ENCODE data around the gene MGARP.

Gene MGARP

DNA sequence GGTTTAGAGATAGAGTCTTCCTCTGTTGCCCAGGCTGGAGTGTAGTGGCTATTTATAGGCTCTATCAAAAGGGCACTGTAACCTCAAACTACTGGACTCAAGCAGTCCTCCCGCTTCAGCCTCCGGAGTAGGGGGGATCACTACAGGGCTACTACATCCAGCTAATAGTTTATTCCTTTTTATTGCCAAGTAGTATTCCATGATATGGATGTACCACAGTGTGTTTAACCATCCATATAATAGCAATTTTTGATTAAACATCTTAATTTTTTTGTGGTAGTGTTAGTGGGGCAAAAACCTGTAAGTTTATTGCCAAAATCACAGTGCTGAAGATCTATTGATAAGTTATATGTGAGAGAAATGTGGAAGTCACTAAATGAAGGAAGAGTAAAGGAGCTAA is 24.9 kb upstream of the MGARP start:
- Mint-ChIP-seq H3K27ac (peak overlapping the region; percentile 73), H3K4me3 (no peak overlapping the region)
- no peak for ATAC-seq (replicated peaks)

GRCh38 chr4:139301821-139302611 is 22.0 kb upstream of the MGARP start, which contains the start of gene NDUFC1:
NDUFC1 (minus strand) TSS chr4:139302477; CDS start chr4:139295798, 6,679 bp downstream.
- Mint-ChIP-seq H3K27me3 (no peaks in the 10 kb centered on the region), H3K36me3 (peaks cover 18 to 29% of the 10 kb centered on the region in 2 donors), H3K4me1 (peaks cover 17 to 30% of the 10 kb centered on the region in 2 donors), H3K27ac (peak within 1 kb of the TSS; percentile 99), H3K4me3 (peak within 1 kb of the TSS; percentile 98), H3K9me3 (no peaks in the 10 kb centered on the region)
- ATAC-seq (replicated peaks) (peak; percentile 58 to 66), DNase-seq (peak; percentile 64)

More for the DNA sequence above, 24.9 kb upstream of the MGARP start:
- Mint-ChIP-seq H3K36me3 (peaks cover 19 to 39% of the 10 kb centered on the region in 2 donors), H3K9me3 (no peaks in the 10 kb centered on the region), H3K27me3 (no peaks in the 10 kb centered on the region), H3K4me1 (peaks cover 21 to 50% of the 10 kb centered on the region in 2 donors)
- DNase-seq, result no peak

DNA sequence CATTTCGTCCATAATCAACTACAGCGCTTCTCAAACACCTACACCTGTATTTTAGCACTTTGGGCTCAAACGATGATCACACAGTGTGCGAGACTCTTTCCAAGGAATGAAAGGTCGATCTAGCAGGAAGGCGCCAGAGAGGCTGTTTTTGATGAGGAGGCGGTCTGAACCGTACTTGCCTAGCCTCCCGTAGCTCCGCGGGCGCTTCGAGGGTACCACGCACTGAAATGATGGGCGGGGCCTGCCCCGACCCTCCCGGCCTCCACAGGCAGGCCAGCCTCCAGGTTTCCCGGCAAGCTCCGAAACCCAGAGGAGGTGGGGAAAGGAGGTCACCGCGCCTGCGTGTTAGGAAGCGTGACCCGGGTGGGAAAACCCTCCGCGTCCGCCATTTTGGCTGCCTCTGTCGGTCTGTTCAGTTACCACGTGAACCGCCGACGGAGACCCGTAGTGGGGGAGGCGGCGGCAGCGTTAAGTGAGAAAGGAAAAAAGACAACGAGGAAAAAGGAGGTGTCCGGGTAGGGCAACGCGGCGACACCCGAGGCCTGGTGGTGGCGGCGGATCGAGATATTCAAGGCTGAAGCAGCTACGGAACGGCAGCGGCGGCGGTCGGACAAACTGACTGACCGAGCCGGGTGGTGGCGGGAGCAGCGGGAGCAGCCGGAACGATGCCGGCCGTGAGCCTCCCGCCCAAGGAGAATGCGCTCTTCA is 21.2 kb upstream of the MGARP start, which contains the start of gene NAA15:
TSS of gene NAA15 (plus strand) at position 393 of the 708 bp plus-strand sequence. CDS start at position 666, 273 bp downstream.
- no peaks in the 10 kb centered on the region for H3K9me3 Mint-ChIP-seq
- H3K4me3 Mint-ChIP-seq, result peak within 1 kb of the TSS; percentile 98
- peaks cover 18 to 21% of the 10 kb centered on the region in 2 donors for H3K36me3 Mint-ChIP-seq
- H3K27ac Mint-ChIP-seq, result peak within 1 kb of the TSS; percentile 99
- H3K27me3 Mint-ChIP-seq, result no peaks in the 10 kb centered on the region
- DNase-seq (peak; percentile 97), ATAC-seq (replicated peaks) (peak; percentile 90 to 93)
- peaks cover 11 to 23% of the 10 kb centered on the region in 2 donors for H3K4me1 Mint-ChIP-seq

DNA sequence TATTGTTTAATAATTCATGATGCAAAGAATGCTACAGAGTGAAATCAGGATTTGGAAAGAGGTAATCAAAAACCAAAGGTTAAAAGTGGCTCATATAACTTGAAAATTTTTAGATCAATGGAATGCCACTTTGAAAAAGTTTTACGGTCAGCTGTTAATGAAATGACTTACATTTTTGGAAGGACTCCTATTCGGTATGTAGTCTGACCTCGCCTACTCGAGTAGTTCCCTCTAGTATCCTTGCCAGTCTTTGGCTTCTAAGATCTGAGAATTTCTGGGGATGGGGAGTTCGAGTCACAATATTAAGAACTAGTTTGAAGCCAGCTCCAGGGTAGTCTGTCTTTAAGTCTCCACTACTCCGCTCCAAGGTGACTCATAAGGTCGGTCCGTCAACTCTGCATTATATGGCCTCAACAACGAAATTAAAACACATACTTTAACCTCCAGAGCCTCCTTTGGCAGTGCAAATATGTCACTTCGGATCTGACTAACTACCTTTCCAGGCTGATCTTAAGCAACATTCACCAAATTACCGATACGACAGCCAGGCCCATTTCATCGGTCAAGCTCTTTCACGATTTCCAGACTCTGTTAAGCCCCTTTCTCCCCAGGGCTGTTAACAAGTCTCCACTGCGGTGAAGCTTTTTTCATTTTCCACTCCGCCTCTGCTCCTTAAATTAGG is 20.5 kb upstream of the MGARP start:
- Mint-ChIP-seq H3K27me3 (no peaks in the 10 kb centered on the region), H3K36me3 (peaks cover 18 to 20% of the 10 kb centered on the region in 2 donors), H3K4me1 (peaks cover 10 to 27% of the 10 kb centered on the region in 2 donors), H3K4me3 (peak overlapping the region; percentile 98), H3K9me3 (no peaks in the 10 kb centered on the region), H3K27ac (peak overlapping the region; percentile 99)
- ATAC-seq (replicated peaks), result peak; percentile 18 to 26
- no peak for DNase-seq

DNA sequence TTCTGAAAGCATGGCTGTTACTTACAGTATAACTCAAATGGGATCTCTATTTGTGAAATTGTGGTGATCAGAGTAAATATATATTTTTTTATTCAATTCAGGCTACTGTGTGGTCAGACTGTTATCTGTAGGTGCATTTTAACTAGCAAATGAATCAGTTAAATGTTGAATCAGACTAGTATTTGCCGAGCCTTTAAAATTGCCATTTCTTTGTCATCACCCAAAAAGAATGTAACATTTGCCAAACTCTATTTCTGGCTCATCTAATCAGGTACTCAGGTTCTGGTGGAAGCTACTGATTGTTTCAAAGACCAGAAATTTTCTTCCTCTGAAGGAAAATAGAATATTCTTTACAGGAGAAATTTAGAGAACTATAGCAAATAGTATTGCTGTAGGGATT is 19.5 kb upstream of the MGARP start:
- H3K27me3 Mint-ChIP-seq, result no peaks in the 10 kb centered on the region
- no peak for ATAC-seq (replicated peaks)
- H3K27ac Mint-ChIP-seq, result no peak overlapping the region
- H3K4me1 Mint-ChIP-seq, result peaks cover 9 to 19% of the 10 kb centered on the region in 2 donors
- DNase-seq, result no peak
- H3K9me3 Mint-ChIP-seq, result no peaks in the 10 kb centered on the region
- H3K4me3 Mint-ChIP-seq, result no peak overlapping the region
- H3K36me3 Mint-ChIP-seq, result peaks cover 9 to 18% of the 10 kb centered on the region in 2 donors

DNA sequence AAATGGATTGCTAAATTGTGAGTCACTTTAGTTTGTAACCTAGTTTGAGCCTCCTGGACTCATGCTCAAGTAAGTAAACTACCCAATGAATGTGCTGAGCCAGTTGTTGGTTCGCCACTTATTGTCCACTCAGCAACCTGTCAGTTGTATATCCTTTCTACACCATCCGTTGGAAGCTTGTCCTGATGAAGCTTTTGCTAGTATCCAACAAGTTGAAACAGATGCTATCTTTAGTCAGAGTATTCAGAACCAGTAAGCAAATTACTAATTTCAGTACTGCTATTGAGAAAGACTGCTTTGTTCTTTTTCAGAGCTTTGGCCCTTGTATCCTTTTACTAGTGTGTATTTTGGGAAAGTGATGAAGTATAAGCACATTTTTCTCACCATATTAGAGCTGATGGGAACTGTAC is 17.0 kb upstream of the MGARP start:
- DNase-seq, result no peak
- no peak overlapping the region for H3K4me3 Mint-ChIP-seq
- peaks cover 5 to 13% of the 10 kb centered on the region in 2 donors for H3K36me3 Mint-ChIP-seq
- no peaks in the 10 kb centered on the region for H3K27me3 Mint-ChIP-seq
- H3K9me3 Mint-ChIP-seq, result no peaks in the 10 kb centered on the region
- peaks cover 5 to 18% of the 10 kb centered on the region in 2 donors for H3K4me1 Mint-ChIP-seq
- no peak overlapping the region for H3K27ac Mint-ChIP-seq
- no peak for ATAC-seq (replicated peaks)

GRCh38 chr4:139295942-139296299 is 15.9 kb upstream of the MGARP start:
- H3K27ac Mint-ChIP-seq, result peak overlapping the region; percentile 100
- no peaks in the 10 kb centered on the region for H3K9me3 Mint-ChIP-seq
- DNase-seq (no peak), ATAC-seq (replicated peaks) (no peak)
- peaks cover 5 to 18% of the 10 kb centered on the region in 2 donors for H3K4me1 Mint-ChIP-seq
- no peaks in the 10 kb centered on the region for H3K27me3 Mint-ChIP-seq
- H3K4me3 Mint-ChIP-seq, result peak overlapping the region; percentile 95 to 99
- H3K36me3 Mint-ChIP-seq, result peaks cover 0 to 7% of the 10 kb centered on the region in 2 donors

GRCh38 chr4:139295206-139295941 is 15.3 kb upstream of the MGARP start:
- Mint-ChIP-seq H3K4me1 (peaks cover 2 to 12% of the 10 kb centered on the region in 2 donors), H3K27me3 (no peaks in the 10 kb centered on the region), H3K36me3 (peaks cover under 1 to 7% of the 10 kb centered on the region in 2 donors), H3K4me3 (peak overlapping the region; percentile 95 to 99), H3K9me3 (no peaks in the 10 kb centered on the region), H3K27ac (peak overlapping the region; percentile 100)
- DNase-seq (peak; percentile 92), ATAC-seq (replicated peaks) (peak; percentile 94 to 95)

- Mint-ChIP-seq H3K4me1 (no peaks in the 10 kb centered on the region), H3K27me3 (no peaks in the 10 kb centered on the region), H3K36me3 (peaks cover 17 to 21% of the 10 kb centered on the region in 2 donors), H3K27ac (no peak overlapping the region), H3K9me3 (peaks cover 4 to 6% of the 10 kb centered on the region in 2 donors), H3K4me3 (no peak overlapping the region)
- DNase-seq, result no peak
- no peak for ATAC-seq (replicated peaks)
Observed at GRCh38 chr4:139286186-139286698, 6.2 kb upstream of the MGARP start.

- peaks cover 4 to 6% of the 10 kb centered on the region in 2 donors for H3K9me3 Mint-ChIP-seq
- ATAC-seq (replicated peaks) (no peak), DNase-seq (no peak)
- H3K27me3 Mint-ChIP-seq, result peaks cover 23 to 24% of the 10 kb centered on the region in 2 donors
- peaks cover 14% of the 10 kb centered on the region in 2 donors for H3K36me3 Mint-ChIP-seq
- no peak overlapping the region for H3K4me3 Mint-ChIP-seq
- peaks cover 14 to 21% of the 10 kb centered on the region in 2 donors for H3K4me1 Mint-ChIP-seq
- no peak overlapping the region for H3K27ac Mint-ChIP-seq
Observed at GRCh38 chr4:139282721-139283075, 2.7 kb upstream of the MGARP start.

- peaks cover 14 to 21% of the 10 kb centered on the region in 2 donors for H3K4me1 Mint-ChIP-seq
- peaks cover 14% of the 10 kb centered on the region in 2 donors for H3K36me3 Mint-ChIP-seq
- no peak for DNase-seq
- H3K27ac Mint-ChIP-seq, result no peak overlapping the region
- no peak for ATAC-seq (replicated peaks)
- peaks cover 23 to 24% of the 10 kb centered on the region in 2 donors for H3K27me3 Mint-ChIP-seq
- no peak overlapping the region for H3K4me3 Mint-ChIP-seq
- peaks cover 4 to 6% of the 10 kb centered on the region in 2 donors for H3K9me3 Mint-ChIP-seq
Observed at GRCh38 chr4:139282065-139282720, 2.2 kb upstream of the MGARP start.

DNA sequence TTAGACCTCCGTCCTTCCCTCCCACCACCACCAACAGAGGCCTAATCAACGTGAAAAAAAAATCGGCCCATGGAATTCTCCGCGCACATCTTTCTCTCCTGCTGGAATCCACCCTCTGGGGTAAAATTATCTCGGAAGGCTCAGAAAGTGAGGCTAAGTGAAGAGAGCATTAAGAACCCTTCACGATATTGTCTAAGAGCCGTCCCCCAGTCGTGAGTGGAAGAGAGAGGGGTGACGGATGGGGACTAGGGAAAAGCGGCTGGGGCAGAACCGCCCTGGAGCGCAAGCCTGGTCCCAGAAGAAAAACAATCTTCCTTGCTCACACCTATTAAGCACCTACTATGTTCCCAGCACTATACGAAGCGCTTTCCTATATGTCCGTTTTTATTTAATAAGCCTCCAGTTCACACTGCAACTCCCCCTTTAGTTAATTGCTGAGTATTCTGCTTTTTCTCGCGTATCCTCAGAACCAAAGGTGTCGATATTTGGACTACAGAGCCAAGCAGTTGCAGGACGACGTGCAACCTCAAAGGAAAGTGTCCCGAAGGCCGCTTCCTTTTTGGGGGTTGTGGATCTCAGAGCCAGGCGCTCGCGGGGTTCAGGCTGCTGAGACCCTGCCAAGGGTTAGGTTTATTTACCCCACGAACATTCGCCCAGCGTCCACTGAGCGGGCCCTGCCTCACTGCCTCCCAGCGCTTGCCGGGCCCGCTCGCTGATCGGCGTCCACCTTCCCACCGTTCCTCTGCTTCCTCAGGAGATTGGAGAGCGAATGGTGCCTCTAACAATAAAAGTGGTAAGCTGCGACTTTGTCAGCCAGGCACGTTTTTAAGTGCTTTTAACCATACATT is 889 bp downstream of the MGARP start:
- H3K27me3 Mint-ChIP-seq, result peaks cover 27 to 30% of the 10 kb centered on the region in 2 donors
- H3K4me1 Mint-ChIP-seq, result peaks cover 14 to 21% of the 10 kb centered on the region in 2 donors
- no peak overlapping the region for H3K27ac Mint-ChIP-seq
- H3K9me3 Mint-ChIP-seq, result peaks cover 0 to 2% of the 10 kb centered on the region in 2 donors
- H3K4me3 Mint-ChIP-seq, result peak overlapping the region; percentile 84 to 93
- peak; percentile 56 for ATAC-seq (replicated peaks)
- DNase-seq, result no peak
- peaks cover 0 to 1% of the 10 kb centered on the region in 2 donors for H3K36me3 Mint-ChIP-seq
